Skeletal muscle tissue (tissue), 4 donors: ENCODE results near the gene FBXL7. TPM values are rescaled to one million over a fixed set of nuclear protein-coding genes. Genes with fewer than 3 reads are reported as not detected.
A peak's percentile ranks its signal among the peaks of the same experiment; 100 is the strongest.

ENCODE experiments used
- H3K27ac ChIP-seq: one replicate; pipeline ENCODE4 v1.7.0; 2013; ENCODE audit warnings: mild to moderate bottlenecking, low read depth, low read length, inconsistent platforms
- H3K27me3 ChIP-seq, 3 donors: one replicate each; pipeline ENCODE4 v1.7.0; 2013; ENCODE audit warnings: low read length in 3 of 3; ENCODE audit not compliant: control insufficient read depth in 3 of 3, insufficient read depth in 3 of 3
- H3K36me3 ChIP-seq, 3 donors: one replicate each; pipeline ENCODE4 v1.7.0; 2013; ENCODE audit warnings: low read length in 3 of 3; ENCODE audit not compliant: control insufficient read depth in 3 of 3, insufficient read depth in 3 of 3
- H3K4me1 ChIP-seq, 3 donors: one replicate each; pipeline ENCODE4 v1.7.0; 2013; ENCODE audit warnings: low read length in 3 of 3, mild to moderate bottlenecking in 3 of 3; ENCODE audit not compliant: control insufficient read depth in 3 of 3, insufficient read depth in 3 of 3
- H3K4me3 ChIP-seq, 3 donors: one replicate each; pipeline ENCODE4 v1.7.0; 2013; ENCODE audit warnings: low read length in 3 of 3
- H3K9ac ChIP-seq, 3 donors: one replicate each; pipeline ENCODE4 v1.7.0; 2013; ENCODE audit warnings: low read length in 3 of 3, mild to moderate bottlenecking in 3 of 3, moderate library complexity in 2 of 3, low read depth in 1 of 3
- H3K9me3 ChIP-seq, 3 donors: one replicate each; pipeline ENCODE4 v1.7.0; 2013; ENCODE audit warnings: low read length in 3 of 3; ENCODE audit not compliant: control insufficient read depth in 3 of 3
- total RNA-seq: library from RNA; depleted of rRNA; stranded (reverse); fragments of >200 nt; gene quantifications from one replicate; pipeline ENCODE4 v1.2.3, GENCODE V29; 2014
- donor health status: Osteomylitis.

Gene FBXL7
- total RNA-seq, 1 donor from 2014 or later = 3.7 TPM

- no peak overlapping the region for H3K27ac ChIP-seq
- H3K27me3 ChIP-seq = no peaks in the 10 kb centered on the region
- no peaks in the 10 kb centered on the region for H3K4me1 ChIP-seq
- H3K9ac ChIP-seq = no peak overlapping the region
- no peak overlapping the region for H3K4me3 ChIP-seq
- no peaks in the 10 kb centered on the region for H3K36me3 ChIP-seq
- H3K9me3 ChIP-seq = no peaks in the 10 kb centered on the region
Observed at GRCh38 chr5:15476977-15477376, 23.0 kb upstream of the FBXL7 start.

GRCh38 chr5:15480436-15480835, 19.5 kb upstream of the FBXL7 start:
- H3K36me3 ChIP-seq = no peaks in the 10 kb centered on the region
- no peaks in the 10 kb centered on the region for H3K9me3 ChIP-seq
- no peak overlapping the region for H3K4me3 ChIP-seq

GRCh38 chr5:15483351-15484097, 16.5 kb upstream of the FBXL7 start:
- H3K27me3 ChIP-seq = peaks cover 0 to 2% (median 0%) of the 10 kb centered on the region in 3 donors
- H3K36me3 ChIP-seq = no peaks in the 10 kb centered on the region
- H3K4me1 ChIP-seq = no peaks in the 10 kb centered on the region
- no peaks in the 10 kb centered on the region for H3K9me3 ChIP-seq
- no peak overlapping the region for H3K4me3 ChIP-seq
- no peak overlapping the region for H3K9ac ChIP-seq
- H3K27ac ChIP-seq = no peak overlapping the region

More at GRCh38 chr5:15480436-15480835, 19.5 kb upstream of the FBXL7 start:
- Histone ChIP-seq H3K27me3 (no peaks in the 10 kb centered on the region), H3K4me1 (no peaks in the 10 kb centered on the region), H3K27ac (no peak overlapping the region), H3K9ac (no peak overlapping the region)

GRCh38 chr5:15487228-15487627, 12.8 kb upstream of the FBXL7 start:
- no peak overlapping the region for H3K27ac ChIP-seq
- H3K27me3 ChIP-seq = peaks cover 0 to 2% (median 0%) of the 10 kb centered on the region in 3 donors
- H3K9ac ChIP-seq = no peak overlapping the region
- no peaks in the 10 kb centered on the region for H3K4me1 ChIP-seq
- H3K4me3 ChIP-seq = no peak overlapping the region
- H3K9me3 ChIP-seq = no peaks in the 10 kb centered on the region
- H3K36me3 ChIP-seq = no peaks in the 10 kb centered on the region

GRCh38 chr5:15489571-15490235, 10.3 kb upstream of the FBXL7 start:
- no peak overlapping the region for H3K27ac ChIP-seq
- H3K9ac ChIP-seq = no peak overlapping the region
- H3K4me3 ChIP-seq = no peak overlapping the region
- no peaks in the 10 kb centered on the region for H3K9me3 ChIP-seq
- no peaks in the 10 kb centered on the region for H3K36me3 ChIP-seq
- H3K4me1 ChIP-seq = no peaks in the 10 kb centered on the region
- peaks cover 0 to 2% (median 0%) of the 10 kb centered on the region in 3 donors for H3K27me3 ChIP-seq

GRCh38 chr5:15492545-15492944, 7.4 kb upstream of the FBXL7 start:
- Histone ChIP-seq H3K4me1 (no peaks in the 10 kb centered on the region), H3K4me3 (no peak overlapping the region), H3K9ac (no peak overlapping the region), H3K9me3 (no peaks in the 10 kb centered on the region), H3K27ac (no peak overlapping the region), H3K27me3 (no peaks in the 10 kb centered on the region), H3K36me3 (no peaks in the 10 kb centered on the region)

- no peaks in the 10 kb centered on the region for H3K27me3 ChIP-seq
Observed at GRCh38 chr5:15493501-15493900, 6.5 kb upstream of the FBXL7 start.

GRCh38 chr5:15495026-15495425, 5.0 kb upstream of the FBXL7 start:
- H3K4me1 ChIP-seq = peaks cover 0 to 5% (median 3%) of the 10 kb centered on the region in 3 donors
- H3K9ac ChIP-seq = no peak overlapping the region
- H3K36me3 ChIP-seq = no peaks in the 10 kb centered on the region
- H3K27ac ChIP-seq = no peak overlapping the region
- no peaks in the 10 kb centered on the region for H3K9me3 ChIP-seq
- no peak overlapping the region for H3K4me3 ChIP-seq
- H3K27me3 ChIP-seq = peaks cover 0 to 5% (median 0%) of the 10 kb centered on the region in 3 donors

More at GRCh38 chr5:15493501-15493900, 6.5 kb upstream of the FBXL7 start:
- H3K36me3 ChIP-seq = no peaks in the 10 kb centered on the region
- no peak overlapping the region for H3K27ac ChIP-seq
- H3K4me3 ChIP-seq = no peak overlapping the region
- no peaks in the 10 kb centered on the region for H3K9me3 ChIP-seq
- no peaks in the 10 kb centered on the region for H3K4me1 ChIP-seq
- H3K9ac ChIP-seq = no peak overlapping the region

GRCh38 chr5:15496886-15497285, 3.1 kb upstream of the FBXL7 start:
- Histone ChIP-seq H3K4me3 (no peak overlapping the region), H3K4me1 (peaks cover 5 to 9% (median 6%) of the 10 kb centered on the region in 3 donors), H3K27ac (no peak overlapping the region), H3K9me3 (no peaks in the 10 kb centered on the region), H3K36me3 (no peaks in the 10 kb centered on the region), H3K27me3 (peaks cover 0 to 9% (median 5%) of the 10 kb centered on the region in 3 donors), H3K9ac (no peak overlapping the region)

GRCh38 chr5:15500325-15501001, 483 bp downstream of the FBXL7 start:
- H3K4me1 ChIP-seq = peaks cover 5 to 9% (median 6%) of the 10 kb centered on the region in 3 donors
- no peaks in the 10 kb centered on the region for H3K36me3 ChIP-seq
- peak overlapping the region; percentile 71 to 86 (median 72) for H3K4me3 ChIP-seq
- H3K27me3 ChIP-seq = peaks cover 0 to 9% (median 5%) of the 10 kb centered on the region in 3 donors
- H3K27ac ChIP-seq = peak overlapping the region; percentile 66
- H3K9ac ChIP-seq = peak overlapping the region; percentile 55 to 73 (median 57)
- H3K9me3 ChIP-seq = no peaks in the 10 kb centered on the region
